Pancreas (tissue), 10 donors: ENCODE measurements around the gene RHBDD1. TPM values are rescaled to one million over a fixed set of nuclear protein-coding genes. Genes with fewer than 3 reads are reported as not detected.

Experiments used
- ATAC-seq, 4 donors: fragments of 200-7000 bp; cut with Tn5 transposase; one replicate each; pipeline versions ENCODE4 v1.8.0 to v1.9.1; 2020; ENCODE audit warnings: mild to moderate bottlenecking in 4 of 4, moderate library complexity in 4 of 4
- DNase-seq, 6 donors: peaks; one replicate each; pipeline ENCODE4 v3.0.0-alpha.2; 2020
- FAIRE-seq: peaks from 2 replicates; lab custom pipeline; 2012; peaks lifted over from hg19 to GRCh38; lab: Jason Lieb, UNC
- H3K27ac ChIP-seq, 4 donors: fragments of 200-600 bp; sonication (generic); 1 replicate in 3 of 4; 2 replicates in 1 of 4; pipeline versions ENCODE4 v1.5.0 to v1.8.0; 2020
- H3K27me3 ChIP-seq, 4 donors: fragments of 200-600 bp; one replicate each; pipeline ENCODE4 v1.8.0; 2021
- H3K36me3 ChIP-seq, 3 donors: fragments of 200-600 bp; sonication (generic) in 1 of 3; one replicate each; pipeline versions ENCODE4 v1.5.0 to v1.8.0; 2020 to 2021
- H3K4me1 ChIP-seq, 3 donors: fragments of 200-600 bp; one replicate each; pipeline ENCODE4 v1.8.0; 2021
- H3K4me3 ChIP-seq, 4 donors: fragments of 200-600 bp; sonication (generic) in 2 of 4; one replicate each; pipeline versions ENCODE4 v1.5.0 to v1.8.0; 2020 to 2021
- H3K9me3 ChIP-seq, 4 donors: fragments of 200-600 bp; one replicate each; pipeline ENCODE4 v1.8.0; 2021
- CTCF ChIP-seq, 4 donors: fragments of 200-600 bp; sonication (generic) in 3 of 4; IDR thresholded peaks; one replicate each; pipeline versions ENCODE4 v1.5.0 to v1.8.0; 2021; ENCODE audit warnings: antibody characterized with exemption in 4 of 4
- WGBS, 2 donors: extraction: QIAGEN DNeasy Blood & Tissue Kit; methylation state at CpG; one replicate each; pipeline ENCODE4 v1.1.7; 2013; 5-methylcytosine and 5-hydroxymethylcytosine counted together
- intact Hi-C, 3 donors: fragments of 100-400 bp; cut with DNase I; formaldehyde crosslinking; loops; one replicate each; pipeline versions ENCODE4 v1.11.1 to v1.14.2; 2022
- polyA plus RNA-seq, 2 donors: library from polyadenylated mRNA; stranded (reverse); fragments of 200-250 nt; gene quantifications; one replicate each; pipeline ENCODE4 v1.2.3, GENCODE V29; 2013
- total RNA-seq, 6 donors: library from RNA; stranded (reverse); fragmentation: NEBNext Ultra II Directional in 4 of 6; extraction: Animal tissue kit (Norgen Biotek cat#: 25700) in 4 of 6; gene quantifications; one replicate each; pipeline versions ENCODE4 v1.2.1 to v1.2.4, GENCODE V29; 2021 to 2023
- donor health status: healthy with polysubstance abuse.
- donor health status: DM: no; HTN: no; CAD: no; lungs with moderate emphysema.
- donor health status: DM: no; HTN: no; CAD: no.
- donor health status: control.
- donor health status: control.
- donor health status: Bipolar disorder and iron deficiency.
- donor health status: DM: yes; HTN: yes; CAD: no.
- donor health status: DM: no; HTN: no; CAD: no.
- donor health status: DM: no; HTN: no; CAD: no.
- donor health status: DM: yes; HTN: yes; CAD: no.

The RHBDD1 gene
- total and polyA plus RNA-seq, 8 donors: 3.5 to 28.9 (median 20.1) TPM

DNA sequence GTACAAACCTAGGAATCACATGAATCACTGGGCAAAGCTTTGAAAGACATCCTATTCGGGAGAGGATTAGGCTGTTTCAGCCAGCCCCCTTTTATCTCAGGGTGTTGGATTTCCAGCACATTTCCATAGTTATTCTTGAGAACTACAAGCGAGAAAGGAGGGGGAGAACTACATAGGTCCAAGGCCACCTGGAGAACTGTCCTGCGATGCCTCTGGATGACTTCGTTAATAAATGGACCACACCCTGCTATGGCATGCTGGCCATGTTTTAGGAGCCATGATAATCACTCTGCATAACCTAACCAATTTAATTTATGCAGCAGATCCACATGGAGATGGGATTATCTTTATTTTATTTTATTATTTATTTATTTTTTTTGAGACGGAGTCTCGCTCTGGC, 29.9 kb downstream of the RHBDD1 start:
- H3K4me1 ChIP-seq: no peaks in the 10 kb centered on the region
- intact Hi-C loops: no loop called here
- no peak overlapping the region for H3K4me3 ChIP-seq
- peaks cover 0 to 3% (median 0%) of the 10 kb centered on the region in 3 donors for H3K36me3 ChIP-seq
- H3K9me3 ChIP-seq: no peaks in the 10 kb centered on the region
- FAIRE-seq (no peak), DNase-seq (no peak), ATAC-seq (no peak)
- 95% methylated on average over 6 of the region's 6 CpGs for WGBS, 2 donors
- TF ChIP-seq CTCF (IDR thresholded peaks at IDR 0.05): no peak
- no peak overlapping the region for H3K27ac ChIP-seq
- H3K27me3 ChIP-seq: no peaks in the 10 kb centered on the region

DNA sequence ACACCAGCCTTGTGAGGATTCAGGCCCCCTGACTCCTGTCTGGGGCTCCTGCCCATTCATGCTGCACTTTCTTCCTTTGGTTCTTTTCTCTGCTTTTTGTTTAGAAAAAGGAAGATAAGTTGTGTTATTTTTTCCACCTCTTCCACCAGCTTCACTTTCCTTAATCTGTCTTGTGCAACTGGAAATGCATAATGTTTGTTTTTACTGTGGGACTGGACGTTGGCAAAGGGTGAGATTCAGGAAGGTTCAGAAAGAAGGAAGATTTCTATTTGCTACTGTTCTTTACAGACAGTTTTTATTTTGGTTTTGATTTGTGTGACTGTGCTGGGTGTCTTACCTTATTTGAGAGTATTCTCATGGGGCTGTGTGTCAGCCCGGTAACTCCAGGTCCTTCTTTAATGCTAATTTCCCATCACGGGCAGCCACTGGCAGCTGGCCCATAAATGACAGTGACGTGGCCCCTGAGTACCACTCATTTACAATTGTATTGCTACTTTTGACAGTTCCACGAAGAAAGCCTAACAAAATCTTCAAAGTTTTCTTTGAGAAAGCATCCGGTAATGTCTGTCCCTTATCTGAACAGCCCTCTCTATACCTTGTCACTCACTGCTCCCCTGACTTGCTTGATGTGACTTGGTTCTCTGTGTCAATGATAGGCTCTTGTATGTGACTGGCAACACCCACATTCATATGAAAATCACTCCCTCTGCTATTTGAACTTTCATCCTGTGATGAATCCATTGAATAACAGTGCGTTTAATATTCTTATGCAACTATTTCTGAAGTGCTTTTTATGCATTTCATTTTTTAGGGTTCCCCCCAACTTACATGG, 32.7 kb downstream of the RHBDD1 start:
- no peak overlapping the region for H3K27ac ChIP-seq
- no peaks in the 10 kb centered on the region for H3K27me3 ChIP-seq
- H3K9me3 ChIP-seq: no peaks in the 10 kb centered on the region
- no peak for TF ChIP-seq CTCF (IDR thresholded peaks at IDR 0.05)
- DNase-seq (no peak), ATAC-seq (no peak), FAIRE-seq (no peak)
- H3K36me3 ChIP-seq: peaks cover 0 to 3% (median 0%) of the 10 kb centered on the region in 3 donors
- intact Hi-C loops: no loop called here
- H3K4me1 ChIP-seq: no peaks in the 10 kb centered on the region
- WGBS, 2 donors: 71 to 72% methylated on average over 7 of the region's 7 CpGs
- no peak overlapping the region for H3K4me3 ChIP-seq

- DNase-seq (no peak), ATAC-seq (no peak), FAIRE-seq (no peak)
- Histone ChIP-seq H3K27me3 (no peaks in the 10 kb centered on the region), H3K4me3 (no peak overlapping the region), H3K9me3 (no peaks in the 10 kb centered on the region), H3K27ac (no peak overlapping the region), H3K4me1 (no peaks in the 10 kb centered on the region), H3K36me3 (peaks cover 0 to 3% (median 0%) of the 10 kb centered on the region in 3 donors)
- intact Hi-C loops: no loop called here
- 71 to 75% methylated on average over 5 of the region's 5 CpGs for WGBS, 2 donors
- TF ChIP-seq CTCF (IDR thresholded peaks at IDR 0.05): no peak
Measured at GRCh38 chr2:226869371-226869770, 33.5 kb downstream of the RHBDD1 start.

DNA sequence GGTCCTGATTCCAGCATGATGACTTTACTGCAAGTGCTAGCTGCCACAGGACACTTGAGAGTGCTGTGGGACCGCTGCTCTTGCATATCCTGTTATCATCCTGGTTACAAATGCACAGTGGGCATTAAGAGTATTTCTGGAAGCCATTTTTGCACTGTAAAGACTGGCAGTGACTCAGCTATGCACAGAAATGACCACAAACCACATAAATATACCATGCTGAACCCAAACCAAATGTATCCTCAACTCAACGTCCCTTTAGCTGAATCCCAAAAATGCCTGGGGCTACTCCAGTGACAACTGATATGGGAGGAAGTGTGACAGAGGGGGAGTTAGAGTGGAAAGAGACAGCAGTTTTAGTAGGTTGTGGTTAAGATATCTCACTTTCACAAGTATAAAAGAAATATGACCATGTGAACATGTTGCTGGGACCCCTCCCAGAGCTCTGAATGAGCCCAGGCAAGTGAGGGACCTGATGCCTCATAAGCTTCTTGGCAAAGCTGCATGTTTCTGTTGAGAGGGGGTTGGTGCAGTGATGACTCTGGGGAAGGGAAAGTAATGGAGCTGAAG, 37.3 kb downstream of the RHBDD1 start:
- no peak overlapping the region for H3K4me3 ChIP-seq
- intact Hi-C loops: no loop called here
- no peaks in the 10 kb centered on the region for H3K9me3 ChIP-seq
- H3K4me1 ChIP-seq: no peaks in the 10 kb centered on the region
- 87 to 93% methylated on average over 2 of the region's 2 CpGs for WGBS, 2 donors
- TF ChIP-seq CTCF (IDR thresholded peaks at IDR 0.05): no peak
- peaks cover 0 to 3% (median 0%) of the 10 kb centered on the region in 3 donors for H3K36me3 ChIP-seq
- no peak overlapping the region for H3K27ac ChIP-seq
- no peak for ATAC-seq
- no peak for DNase-seq
- FAIRE-seq: no peak
- no peaks in the 10 kb centered on the region for H3K27me3 ChIP-seq

DNA sequence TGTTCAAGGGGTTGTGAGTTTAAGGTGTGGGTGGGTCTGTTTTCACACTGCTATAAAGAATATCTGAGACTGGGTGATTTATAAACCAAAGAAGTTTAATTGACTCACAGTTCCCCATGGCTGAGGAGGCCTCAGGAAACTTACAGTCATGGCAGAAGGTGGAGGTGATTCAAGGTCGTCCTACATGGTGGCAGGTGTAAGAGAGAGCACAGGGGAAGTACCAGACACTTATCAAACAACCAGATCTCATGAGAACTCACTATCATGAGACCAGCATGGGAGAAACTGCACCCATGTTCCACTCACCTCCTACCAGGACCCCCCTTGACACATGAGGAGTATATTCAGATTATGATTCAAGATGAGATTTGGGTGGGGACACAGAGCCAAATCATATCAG, 38.0 kb downstream of the RHBDD1 start:
- TF ChIP-seq CTCF (IDR thresholded peaks at IDR 0.05): no peak
- no peaks in the 10 kb centered on the region for H3K4me1 ChIP-seq
- DNase-seq: no peak
- intact Hi-C loops: no loop called here
- H3K27ac ChIP-seq: no peak overlapping the region
- H3K27me3 ChIP-seq: no peaks in the 10 kb centered on the region
- H3K36me3 ChIP-seq: no peaks in the 10 kb centered on the region
- no peak overlapping the region for H3K4me3 ChIP-seq
- WGBS, 2 donors: 92 to 98% methylated on average over 1 of the region's 1 CpG
- FAIRE-seq: no peak
- ATAC-seq: no peak
- H3K9me3 ChIP-seq: no peaks in the 10 kb centered on the region
